ENCODE data around the gene ACOX3.

GRCh38 chr4:8326206-8326605 lies 114.3 kb downstream of the ACOX3 start:
- TF ChIP-seq KDM1A (IDR thresholded peaks at IDR 0.05; ENCODE audit: low read depth) (no peak), POLR2A (IDR thresholded peaks at IDR 0.05; ENCODE audit: low read length) (no peak), EP300 (IDR thresholded peaks at IDR 0.05) (no peak), JUN (IDR thresholded peaks at IDR 0.05) (no peak)
